ENCODE measurements around the gene RALBP1.

GRCh38 chr18:9474108-9474982 is 968 bp upstream of the RALBP1 start:
- TF ChIP-seq CTCF (conservative IDR thresholded peaks at IDR 0.05; ENCODE audit: low read length) (no peak), EZH2phosphoT487 (IDR thresholded peaks at IDR 0.05; ENCODE audit: borderline replicate concordance) (no peak)

Measured in Loucy (cell line).